ENCODE measurements around the gene CSAD.
"Not testable (repeated sequence)": the region's sequence is repeated elsewhere in the genome, so short reads cannot be mapped to it uniquely, and the experiment has no call there.

The CSAD gene

DNA sequence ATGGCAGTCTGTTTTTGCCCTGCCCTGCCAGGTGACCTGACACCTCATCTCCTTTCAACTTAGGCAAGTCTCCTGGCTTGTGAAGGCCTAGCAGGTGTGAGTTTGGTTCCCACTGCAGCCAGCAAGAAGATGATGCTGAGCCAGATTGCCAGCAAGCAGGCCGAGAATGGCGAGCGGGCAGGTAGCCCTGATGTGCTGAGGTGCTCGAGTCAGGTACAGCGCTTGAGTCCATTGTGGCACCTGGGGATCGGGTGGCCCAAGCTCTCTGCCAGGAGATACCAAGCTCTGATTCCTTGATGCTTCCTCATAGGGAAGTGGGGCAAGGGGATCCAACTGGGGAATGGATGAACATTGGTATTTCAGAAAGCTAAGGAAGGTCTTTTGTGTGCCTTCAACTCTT is 4.1 kb upstream of the CSAD start:
- DNase-seq (ENCODE audit: insufficient read length, low spot score) = no peak
- FAIRE-seq = no peak

- no peak for FAIRE-seq
- DNase-seq (ENCODE audit: insufficient read length, low spot score) = no peak
Measured at GRCh38 chr12:53182903-53183302, 2.2 kb upstream of the CSAD start.

DNA sequence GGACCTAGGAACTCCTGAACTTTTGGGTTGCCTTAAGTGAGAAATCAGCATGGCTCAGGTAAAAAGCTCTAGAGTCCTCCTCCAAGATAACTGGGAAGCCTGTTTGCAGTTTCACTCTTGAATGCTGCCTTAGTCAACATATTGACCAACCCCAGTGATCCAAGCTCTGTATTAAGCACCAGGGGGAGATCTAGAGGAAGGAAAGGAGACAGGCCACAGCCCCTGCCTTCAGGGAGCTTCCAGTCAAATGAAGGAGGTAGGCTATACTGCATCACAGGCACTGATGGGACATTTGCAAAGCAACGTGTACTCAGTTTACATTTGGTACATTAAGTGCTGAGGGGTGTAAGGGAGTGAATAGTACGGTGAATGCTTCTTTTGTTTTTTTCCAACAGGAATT is 1.2 kb upstream of the CSAD start:
- FAIRE-seq = no peak
- no peak for DNase-seq (ENCODE audit: insufficient read length, low spot score)

GRCh38 chr12:53180931-53181645 is 363 bp upstream of the CSAD start:
- DNase-seq (ENCODE audit: insufficient read length, low spot score) = peak; percentile 79
- no peak for FAIRE-seq

- FAIRE-seq = peak; percentile 18
- DNase-seq (ENCODE audit: insufficient read length, low spot score) = no peak
Measured at GRCh38 chr12:53179687-53180219, 972 bp downstream of the CSAD start.

- not testable (repeated sequence) for DNase-seq (ENCODE audit: insufficient read length, low spot score); FAIRE-seq
Measured at GRCh38 chr12:53178803-53179202, 1.9 kb downstream of the CSAD start.

DNA sequence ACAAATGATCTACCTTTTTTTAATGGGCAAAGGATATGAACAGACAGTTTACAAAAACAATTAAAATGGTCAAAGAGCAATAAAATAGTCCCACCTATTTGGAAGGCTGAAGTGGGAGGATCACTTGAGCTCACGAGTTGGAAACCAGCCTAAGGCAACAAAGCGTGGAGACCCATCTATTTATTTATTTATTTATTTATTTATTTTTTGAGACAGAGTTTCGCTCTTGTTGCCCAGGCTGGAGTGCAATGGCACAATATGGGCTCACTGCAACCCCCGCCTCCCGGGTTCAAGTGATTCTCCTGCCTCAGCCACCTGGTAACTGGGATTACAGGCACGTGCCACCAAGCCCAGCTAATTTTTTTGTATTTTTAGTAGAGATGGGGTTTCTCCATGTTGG is 3.3 kb downstream of the CSAD start:
- FAIRE-seq; DNase-seq (ENCODE audit: insufficient read length, low spot score): not testable (repeated sequence)

GRCh38 chr12:53176750-53177149 is 4.0 kb downstream of the CSAD start:
- no peak for DNase-seq (ENCODE audit: insufficient read length, low spot score)
- FAIRE-seq = no peak

GRCh38 chr12:53174881-53175491 is 5.7 kb downstream of the CSAD start:
- FAIRE-seq (peak; percentile 71), DNase-seq (ENCODE audit: insufficient read length, low spot score) (no peak)

GRCh38 chr12:53173085-53173715 is 7.5 kb downstream of the CSAD start:
- FAIRE-seq (no peak), DNase-seq (ENCODE audit: insufficient read length, low spot score) (no peak)

- DNase-seq (ENCODE audit: insufficient read length, low spot score) (no peak), FAIRE-seq (no peak)
Measured at GRCh38 chr12:53172352-53172751, 8.4 kb downstream of the CSAD start.

GRCh38 chr12:53171725-53172329 is 8.9 kb downstream of the CSAD start:
- DNase-seq (ENCODE audit: insufficient read length, low spot score) = no peak
- no peak for FAIRE-seq

DNA sequence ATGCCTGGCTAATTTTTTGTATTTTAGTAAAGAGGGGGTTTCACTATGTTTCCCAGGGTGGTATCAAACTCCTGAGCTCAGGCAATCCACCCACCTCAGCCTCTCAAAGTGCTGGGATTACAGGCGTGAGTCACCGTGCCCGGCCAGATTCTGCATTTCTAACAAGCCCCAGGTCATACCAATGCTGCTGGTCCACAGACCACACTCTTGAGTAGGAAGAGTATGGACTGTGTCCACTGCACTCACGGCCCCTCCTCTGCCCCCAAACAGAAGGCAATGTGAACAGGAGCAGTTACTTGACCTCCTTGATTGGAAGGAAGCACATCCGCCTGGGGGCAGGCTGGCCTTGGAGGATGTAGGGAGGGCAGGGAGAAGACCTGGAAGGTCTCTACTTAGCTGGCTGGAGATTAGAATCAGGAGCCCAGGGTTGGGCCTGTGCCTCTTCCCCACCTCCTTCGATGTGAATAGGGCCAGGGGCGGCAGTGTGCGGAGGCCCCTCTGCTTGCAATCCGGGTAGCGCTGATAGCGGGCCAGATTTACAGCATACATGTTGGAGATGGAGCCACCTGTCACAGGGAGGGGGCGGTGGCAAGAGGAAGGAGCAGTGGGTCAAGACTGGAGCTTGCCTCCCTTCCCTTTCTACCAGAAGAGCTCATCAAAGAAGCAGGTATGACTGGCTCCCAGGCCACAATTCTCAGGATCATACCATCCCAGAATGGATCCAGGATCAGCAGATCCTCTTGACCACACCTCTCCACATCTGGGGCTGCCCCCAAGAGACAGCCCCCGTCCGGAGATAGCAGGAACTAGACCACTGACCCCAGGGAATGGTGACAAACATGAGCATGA is 9.6 kb downstream of the CSAD start:
- no peak for DNase-seq (ENCODE audit: insufficient read length, low spot score)
- FAIRE-seq = no peak

- DNase-seq (ENCODE audit: insufficient read length, low spot score) = no peak
- no peak for FAIRE-seq
Measured at GRCh38 chr12:53170215-53170614, 10.5 kb downstream of the CSAD start.

DNA sequence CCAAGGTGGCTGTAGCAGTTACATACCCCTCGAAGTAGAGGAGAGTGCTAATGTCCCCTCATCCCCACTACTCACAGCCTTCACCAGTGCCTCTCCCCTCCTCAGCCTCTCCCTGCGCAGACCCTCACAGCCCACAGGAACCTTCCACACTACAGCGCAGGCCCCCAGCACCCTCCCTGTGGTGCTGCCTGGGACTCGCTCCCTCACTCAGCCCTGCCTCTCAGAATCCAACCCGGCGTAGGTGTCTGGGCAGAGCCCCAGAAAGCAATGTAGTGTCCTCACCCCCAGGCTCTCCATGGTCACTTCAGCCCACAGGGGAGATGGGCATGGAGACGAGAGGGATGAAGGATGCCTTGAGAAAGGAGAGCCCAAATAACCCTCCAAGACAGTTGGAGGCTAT is 11.1 kb downstream of the CSAD start:
- FAIRE-seq (no peak), DNase-seq (ENCODE audit: insufficient read length, low spot score) (no peak)

DNA sequence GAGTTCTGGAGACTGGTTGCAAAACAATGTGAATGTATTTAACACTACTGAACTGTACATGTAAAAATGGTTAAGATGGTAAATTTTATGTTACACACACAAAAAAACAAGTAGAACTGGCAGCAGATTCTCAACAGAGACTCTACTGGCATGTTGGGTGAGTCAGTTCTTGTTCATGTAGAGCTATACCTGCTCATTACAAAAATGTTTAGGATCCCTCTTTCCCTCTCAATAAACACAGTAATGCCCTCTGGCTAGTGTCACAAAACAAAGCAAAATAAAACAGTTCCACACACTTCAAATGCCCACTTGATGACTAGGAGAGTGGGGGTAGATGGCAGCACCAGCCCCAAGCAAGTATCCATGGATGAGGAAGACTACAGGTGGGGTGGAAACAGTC is 13.9 kb downstream of the CSAD start:
- FAIRE-seq (no peak), DNase-seq (ENCODE audit: insufficient read length, low spot score) (no peak)

DNA sequence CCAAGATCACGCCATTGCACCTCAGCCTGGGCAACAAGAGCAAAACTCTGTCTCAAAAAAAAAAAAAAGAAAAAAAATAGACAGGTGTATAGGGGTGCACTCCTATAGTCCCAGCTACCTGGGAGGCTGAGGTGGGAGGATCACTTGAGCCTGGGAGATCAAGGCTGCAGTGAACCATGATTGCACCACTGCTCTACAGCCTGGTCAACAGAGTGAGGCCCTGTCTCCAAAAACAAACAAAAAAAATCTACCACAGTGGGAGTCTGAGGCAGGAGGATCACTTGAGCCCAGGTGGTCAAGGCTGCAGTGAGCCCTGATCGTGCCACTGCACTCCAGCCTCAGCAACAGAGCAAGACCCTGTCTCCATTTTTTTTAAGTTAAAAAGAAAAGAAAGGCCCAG is 17.7 kb downstream of the CSAD start:
- not testable (repeated sequence) for FAIRE-seq

GRCh38 chr12:53161119-53161911 is 19.4 kb downstream of the CSAD start:
- no peak for FAIRE-seq
- no peak for DNase-seq (ENCODE audit: insufficient read length, low spot score)

More for the DNA sequence above, 17.7 kb downstream of the CSAD start:
- not testable (repeated sequence) for DNase-seq (ENCODE audit: insufficient read length, low spot score)

DNA sequence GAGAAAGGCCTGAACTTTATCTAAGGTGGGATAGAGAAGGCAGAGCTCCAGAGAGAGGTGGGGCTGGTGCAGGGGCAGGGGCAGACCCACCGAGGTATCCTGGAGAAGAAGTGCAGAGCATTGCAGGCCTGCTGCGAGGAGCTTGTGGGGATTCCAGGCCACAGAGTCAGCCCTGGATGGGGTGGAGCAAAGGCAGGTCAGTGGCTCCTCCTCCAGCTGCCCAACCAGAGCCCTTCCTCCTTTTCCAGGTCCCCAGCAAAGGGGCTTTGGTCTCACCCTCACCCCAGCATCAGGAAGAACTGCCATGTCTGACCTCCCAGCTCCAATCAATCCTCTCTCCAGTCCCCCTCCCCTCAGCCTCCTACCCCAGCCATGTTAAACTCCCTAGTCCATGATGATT is 20.1 kb downstream of the CSAD start:
- FAIRE-seq (no peak), DNase-seq (ENCODE audit: insufficient read length, low spot score) (no peak)

DNA sequence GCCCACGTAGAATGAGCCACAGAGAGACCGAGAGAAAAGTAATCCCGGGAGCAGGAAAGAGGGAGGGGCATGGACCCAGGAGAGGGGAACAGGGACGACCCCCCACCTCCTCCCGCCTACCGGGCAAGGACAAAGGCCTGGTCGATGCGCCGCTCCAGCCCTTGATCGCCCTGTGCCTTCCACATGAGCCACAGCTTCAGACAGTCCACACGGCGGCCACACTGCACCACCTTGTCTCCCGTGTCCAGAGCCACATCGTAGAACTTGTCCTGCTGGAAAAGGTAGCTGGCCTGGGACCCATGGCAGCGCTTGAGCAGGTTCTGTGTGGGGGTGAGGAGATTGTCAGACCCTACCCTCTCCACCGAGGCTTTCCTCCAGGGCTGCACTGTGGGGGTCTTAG is 20.7 kb downstream of the CSAD start:
- no peak for FAIRE-seq

More for the DNA sequence above, 20.7 kb downstream of the CSAD start:
- DNase-seq (ENCODE audit: insufficient read length, low spot score) = no peak

All from GM19239 (cell line).